Psoas muscle (tissue), 8 donors: ENCODE measurements around the gene RMI1. TPM values are rescaled to one million over a fixed set of nuclear protein-coding genes. Genes with fewer than 3 reads are reported as not detected.

Experiments
- ATAC-seq, 4 donors: fragments of 200-7000 bp; cut with Tn5 transposase; one replicate each; pipeline ENCODE4 v1.9.1; 2020; ENCODE audit warnings: moderate library complexity in 3 of 4, mild to moderate bottlenecking in 2 of 4
- DNase-seq, 2 donors: peaks; one replicate each; pipeline ENCODE4 v3.0.0-alpha.2; 2020
- H3K27ac ChIP-seq: fragments of 200-600 bp; one replicate; pipeline ENCODE4 v1.8.0; 2022
- H3K27me3 ChIP-seq, 3 donors: fragments of 200-600 bp in 1 of 3; one replicate each; pipeline versions ENCODE4 v1.6.1 to v1.8.0; 2013 to 2022; ENCODE audit warnings: low read length in 2 of 3, mild to moderate bottlenecking in 2 of 3, moderate library complexity in 1 of 3; ENCODE audit not compliant: insufficient read depth in 3 of 3
- H3K36me3 ChIP-seq, 2 donors: fragments of 200-600 bp in 1 of 2; one replicate each; pipeline versions ENCODE4 v1.6.1 to v1.8.0; 2013 to 2022; ENCODE audit warnings: low read depth in 1 of 2, mild to moderate bottlenecking in 1 of 2, moderate library complexity in 1 of 2; ENCODE audit not compliant: insufficient read depth in 1 of 2
- H3K4me1 ChIP-seq: fragments of 200-600 bp; one replicate; pipeline ENCODE4 v1.8.0; 2022
- H3K4me3 ChIP-seq: fragments of 200-600 bp; one replicate; pipeline ENCODE4 v1.8.0; 2022; ENCODE audit warnings: mild to moderate bottlenecking
- H3K9me3 ChIP-seq: fragments of 200-600 bp; one replicate; pipeline ENCODE4 v1.8.0; 2022
- CTCF ChIP-seq: fragments of 200-600 bp; IDR thresholded peaks from one replicate; pipeline ENCODE4 v1.8.0; 2022; ENCODE audit warnings: antibody characterized with exemption
- WGBS, 3 donors: extraction: QIAGEN DNeasy Blood & Tissue Kit; methylation state at CpG; one replicate each; pipeline versions ENCODE4 v1.1.6 to v1.1.7; 2013; 5-methylcytosine and 5-hydroxymethylcytosine counted together
- intact Hi-C, 2 donors: fragments of 100-400 bp; cut with DNase I; formaldehyde crosslinking; loops; one replicate each; pipeline versions ENCODE4 v1.11.0 to v1.14.2; 2022
- polyA plus RNA-seq, 3 donors: library from polyadenylated mRNA; stranded (reverse); fragments of 200-250 nt; gene quantifications; one replicate each; pipeline ENCODE4 v1.2.3, GENCODE V29; 2013
- total RNA-seq, 4 donors: library from RNA; stranded (reverse); fragmentation: NEBNext Ultra II Directional in 2 of 4; extraction: Animal tissue kit (Norgen Biotek cat#: 25700) in 2 of 4; gene quantifications; one replicate each; pipeline versions ENCODE4 v1.2.1 to v1.2.4, GENCODE V29; 2021 to 2023
- donor health status: healthy with polysubstance abuse.
- donor health status: DM: no; HTN: no; CAD: no; lungs with moderate emphysema.
- donor health status: Bipolar disorder and iron deficiency.
- donor health status: healthy.
- donor health status: DM: yes; HTN: yes; CAD: no.
- donor health status: DM: no; HTN: no; CAD: no.
- donor health status: DM: no; HTN: no; CAD: no.
- donor health status: DM: yes; HTN: yes; CAD: no.

The RMI1 gene
- total and polyA plus RNA-seq, 7 donors, result 2.4 to 15.1 (median 4.1) TPM

- Histone ChIP-seq H3K4me3 (no peak overlapping the region), H3K36me3 (no peaks in the 10 kb centered on the region), H3K27ac (no peak overlapping the region), H3K27me3 (no peaks in the 10 kb centered on the region), H3K4me1 (no peaks in the 10 kb centered on the region), H3K9me3 (no peaks in the 10 kb centered on the region)
- intact Hi-C loops, result no loop called here
- WGBS, 3 donors, result 54 to 57% (median 56%) methylated on average over 2 of the region's 2 CpGs
- no peak for ATAC-seq
- no peak for DNase-seq
- no peak for TF ChIP-seq CTCF
These were observed 7.8 kb downstream of the RMI1 start for GRCh38 chr9:83988411-83988810.

GRCh38 chr9:83991355-83991754, 10.8 kb downstream of the RMI1 start:
- intact Hi-C loops, result no loop called here
- H3K27ac ChIP-seq, result no peak overlapping the region

GRCh38 chr9:83992407-83992806, 11.8 kb downstream of the RMI1 start:
- Histone ChIP-seq H3K4me1 (no peaks in the 10 kb centered on the region), H3K27ac (no peak overlapping the region), H3K36me3 (no peaks in the 10 kb centered on the region), H3K9me3 (no peaks in the 10 kb centered on the region), H3K4me3 (no peak overlapping the region), H3K27me3 (no peaks in the 10 kb centered on the region)
- ATAC-seq (no peak), DNase-seq (no peak)
- 87 to 90% (median 89%) methylated on average over 1 of the region's 1 CpG for WGBS, 3 donors
- intact Hi-C loops, result no loop called here
- no peak for TF ChIP-seq CTCF

More at GRCh38 chr9:83991355-83991754, 10.8 kb downstream of the RMI1 start:
- WGBS, 3 donors, result 85 to 100% (median 94%) methylated on average over 1 of the region's 1 CpG
- H3K4me3 ChIP-seq, result no peak overlapping the region
- no peaks in the 10 kb centered on the region for H3K27me3 ChIP-seq
- ATAC-seq, result no peak
- TF ChIP-seq CTCF, result no peak
- no peak for DNase-seq
- H3K9me3 ChIP-seq, result no peaks in the 10 kb centered on the region
- H3K36me3 ChIP-seq, result no peaks in the 10 kb centered on the region
- H3K4me1 ChIP-seq, result no peaks in the 10 kb centered on the region

- Histone ChIP-seq H3K27ac (no peak overlapping the region), H3K9me3 (no peaks in the 10 kb centered on the region), H3K36me3 (no peaks in the 10 kb centered on the region), H3K27me3 (no peaks in the 10 kb centered on the region), H3K4me3 (no peak overlapping the region), H3K4me1 (no peaks in the 10 kb centered on the region)
- no peak for TF ChIP-seq CTCF
- DNase-seq (no peak), ATAC-seq (no peak)
- intact Hi-C loops, result no loop called here
These were observed 12.3 kb downstream of the RMI1 start for GRCh38 chr9:83992901-83993300.

GRCh38 chr9:83996126-83996525, 15.5 kb downstream of the RMI1 start:
- H3K27ac ChIP-seq, result no peak overlapping the region
- intact Hi-C loops, result no loop called here
- no peaks in the 10 kb centered on the region for H3K9me3 ChIP-seq
- no peaks in the 10 kb centered on the region for H3K27me3 ChIP-seq
- 81 to 88% (median 88%) methylated on average over 4 of the region's 4 CpGs for WGBS, 3 donors
- TF ChIP-seq CTCF, result no peak
- H3K4me1 ChIP-seq, result no peaks in the 10 kb centered on the region
- ATAC-seq (no peak), DNase-seq (no peak)
- H3K4me3 ChIP-seq, result no peak overlapping the region
- peaks cover 0 to 14% of the 10 kb centered on the region in 2 donors for H3K36me3 ChIP-seq
